ENCODE data around the gene RALGAPA2.
A peak's percentile ranks its signal among the peaks of the same experiment; 100 is the strongest.

The RALGAPA2 gene

DNA sequence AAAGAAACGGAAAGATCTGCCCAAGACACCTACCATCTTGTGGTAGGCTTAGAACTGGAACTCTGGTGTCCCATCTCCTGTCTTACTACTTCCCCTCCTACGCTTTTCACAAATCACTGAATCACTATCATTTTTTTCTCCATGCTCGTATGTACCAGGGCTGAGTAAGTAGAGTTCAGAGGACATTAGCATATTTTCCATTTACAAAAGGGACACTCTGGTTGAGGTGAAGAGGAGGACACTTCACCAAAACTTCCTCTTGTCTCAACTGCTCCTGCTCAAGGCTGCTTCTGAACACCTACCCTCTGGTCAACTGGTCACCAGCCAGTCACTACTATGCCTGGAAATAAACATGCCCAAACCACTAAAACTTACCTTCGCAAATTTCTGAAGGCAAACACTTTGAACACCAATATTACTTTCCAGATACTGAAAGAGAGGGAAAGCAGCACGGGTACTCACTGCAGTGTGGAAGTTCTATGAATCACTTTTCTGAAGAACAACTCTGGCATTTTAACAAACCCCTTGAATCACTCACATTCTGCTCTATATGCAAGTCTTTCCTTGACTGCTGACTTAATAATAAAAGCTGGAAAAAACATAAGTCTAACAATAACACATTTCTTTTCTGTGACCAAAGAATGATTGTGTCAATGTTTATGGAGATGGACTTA, 221.2 kb downstream of the RALGAPA2 start:
- DNase-seq (ENCODE audit: low read depth in 2 of 2) = peak; percentile 18 to 68

GRCh38 chr20:20490673-20491072, 221.8 kb downstream of the RALGAPA2 start:
- no peak for DNase-seq (ENCODE audit: low read depth in 2 of 2)
- no peak overlapping the region for H3K4me3 ChIP-seq (replicated peaks in 1 of 2; ENCODE audit: low read depth in 2 of 2, low read length in 2 of 2)
- no peak for TF ChIP-seq CTCF (IDR thresholded peaks at IDR 0.05; ENCODE audit: low read depth, low read length)

More for the DNA sequence above, 221.2 kb downstream of the RALGAPA2 start:
- TF ChIP-seq CTCF (IDR thresholded peaks at IDR 0.05; ENCODE audit: low read depth, low read length) = no peak
- no peak overlapping the region for H3K4me3 ChIP-seq (replicated peaks in 1 of 2; ENCODE audit: low read depth in 2 of 2, low read length in 2 of 2)

- no peak overlapping the region for H3K4me3 ChIP-seq (replicated peaks in 1 of 2; ENCODE audit: low read depth in 2 of 2, low read length in 2 of 2)
- DNase-seq (ENCODE audit: low read depth in 2 of 2) = no peak
- no peak for TF ChIP-seq CTCF (IDR thresholded peaks at IDR 0.05; ENCODE audit: low read depth, low read length)
These were observed 222.6 kb downstream of the RALGAPA2 start for GRCh38 chr20:20489648-20490341.

GRCh38 chr20:20489054-20489453, 223.4 kb downstream of the RALGAPA2 start:
- no peak for TF ChIP-seq CTCF (IDR thresholded peaks at IDR 0.05; ENCODE audit: low read depth, low read length)

DNA sequence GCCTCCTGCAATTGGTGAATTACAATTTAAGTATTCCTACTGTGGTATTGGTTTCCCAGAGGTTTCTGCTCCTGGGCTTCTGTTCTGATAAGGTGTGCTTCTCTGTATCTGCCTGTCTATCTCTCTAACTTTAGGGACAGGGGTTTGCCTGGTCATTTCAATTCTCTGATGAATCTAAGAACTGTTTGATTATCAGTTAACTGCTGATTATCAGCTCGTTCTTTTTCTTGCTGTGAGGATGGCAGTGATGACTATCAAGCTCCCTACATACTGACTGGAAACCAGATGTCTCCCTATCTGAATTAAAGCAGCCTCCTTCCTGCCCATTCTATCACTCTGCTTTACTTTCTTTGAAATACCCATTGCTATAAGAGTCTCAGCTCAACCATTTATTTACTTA, 224.1 kb downstream of the RALGAPA2 start:
- DNase-seq (ENCODE audit: low read depth in 2 of 2) = no peak
- H3K4me3 ChIP-seq (replicated peaks in 1 of 2; ENCODE audit: low read depth in 2 of 2, low read length in 2 of 2) = no peak overlapping the region
- no peak for TF ChIP-seq CTCF (IDR thresholded peaks at IDR 0.05; ENCODE audit: low read depth, low read length)

More at GRCh38 chr20:20489054-20489453, 223.4 kb downstream of the RALGAPA2 start:
- DNase-seq (ENCODE audit: low read depth in 2 of 2) = peak in 1 of 2 donors; percentile 43
- no peak overlapping the region for H3K4me3 ChIP-seq (replicated peaks in 1 of 2; ENCODE audit: low read depth in 2 of 2, low read length in 2 of 2)

DNA sequence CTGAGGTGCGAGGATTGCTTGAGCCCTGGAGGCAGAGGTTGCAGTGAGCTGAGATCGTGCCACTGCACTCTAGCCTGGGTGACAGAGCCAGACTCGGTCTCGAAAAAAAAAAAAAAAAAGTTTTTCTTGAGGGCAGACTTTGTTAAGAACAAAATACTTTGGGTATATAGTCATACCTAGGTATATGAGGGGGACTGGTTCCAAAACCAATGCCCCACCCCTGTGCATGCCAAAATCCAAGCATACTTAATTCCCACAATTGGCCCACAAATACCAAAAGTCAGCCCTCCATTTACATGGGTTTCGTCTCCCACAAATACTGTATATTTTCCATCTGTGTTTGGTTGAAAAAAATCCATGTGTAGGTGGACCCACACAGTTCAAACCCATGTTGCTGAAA, 224.6 kb downstream of the RALGAPA2 start:
- no peak overlapping the region for H3K4me3 ChIP-seq (replicated peaks in 1 of 2; ENCODE audit: low read depth in 2 of 2, low read length in 2 of 2)
- DNase-seq (ENCODE audit: low read depth in 2 of 2) = no peak
- TF ChIP-seq CTCF (IDR thresholded peaks at IDR 0.05; ENCODE audit: low read depth, low read length) = no peak

Data from cardiac fibroblast (primary cell).